NCI-H1092 (cell line): ENCODE measurements around the gene PRDM16.

Source experiments
- DNase-seq: peaks from one replicate; lab custom pipeline; 2025; lab: John Stamatoyannopoulos, UW

Gene PRDM16

DNA sequence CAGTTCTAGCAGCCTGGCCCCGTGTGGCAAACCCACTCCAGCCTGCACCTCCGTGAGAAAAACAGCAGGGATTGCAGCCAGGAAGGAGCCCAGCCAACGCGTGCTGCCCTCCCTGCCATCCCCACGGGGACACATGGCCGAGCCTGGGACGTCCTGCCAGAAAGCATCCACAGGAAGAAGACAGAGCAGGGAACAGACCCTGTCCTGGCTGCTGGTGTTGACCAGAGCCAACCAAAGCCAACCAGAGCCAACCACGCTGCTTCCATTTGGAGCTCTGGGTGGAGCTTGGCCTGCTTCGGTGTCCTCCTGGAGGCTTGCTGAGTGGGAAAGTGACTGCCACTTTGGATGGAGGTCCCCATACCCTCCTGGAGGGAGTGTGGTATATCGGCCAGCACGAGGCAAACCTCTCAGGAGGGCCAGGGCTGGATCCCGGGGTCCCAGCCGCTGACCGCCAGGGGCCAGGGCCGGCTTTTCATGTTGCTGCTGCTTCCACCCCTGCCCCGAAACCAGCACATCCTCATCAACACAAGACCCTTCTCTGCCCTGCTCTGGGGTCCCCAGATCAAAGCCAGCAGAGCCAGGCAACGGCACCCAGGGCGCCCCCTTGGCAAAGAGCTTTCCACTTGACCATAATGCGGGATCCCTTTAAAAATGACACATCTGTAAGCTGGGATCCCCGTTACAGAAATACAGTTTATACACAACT is 304.9 kb downstream of the PRDM16 start:
- no peak for DNase-seq

GRCh38 chr1:3375245-3375644 is 306.2 kb downstream of the PRDM16 start:
- no peak for DNase-seq

DNA sequence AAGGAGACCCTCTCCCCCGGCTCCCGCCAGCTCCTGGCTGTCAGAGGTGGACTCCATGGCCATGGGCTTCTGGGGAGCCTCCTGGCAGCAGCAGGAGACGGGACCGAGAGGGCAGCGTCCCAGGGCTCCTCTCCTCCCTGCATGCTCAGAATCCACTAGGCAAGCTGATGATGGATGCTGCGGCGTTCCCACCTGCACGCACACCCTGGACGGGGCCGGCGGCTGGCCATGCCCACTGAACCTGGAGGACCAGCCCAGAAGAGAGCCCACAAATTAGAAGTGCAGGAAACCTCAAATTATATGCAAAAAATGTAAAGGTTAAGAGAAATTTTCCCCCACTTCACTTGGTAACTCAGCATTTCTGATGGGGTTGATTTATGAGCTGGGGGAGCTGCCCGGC is 308.2 kb downstream of the PRDM16 start:
- no peak for DNase-seq

- no peak for DNase-seq
Measured at GRCh38 chr1:3377604-3378279, 308.7 kb downstream of the PRDM16 start.

DNA sequence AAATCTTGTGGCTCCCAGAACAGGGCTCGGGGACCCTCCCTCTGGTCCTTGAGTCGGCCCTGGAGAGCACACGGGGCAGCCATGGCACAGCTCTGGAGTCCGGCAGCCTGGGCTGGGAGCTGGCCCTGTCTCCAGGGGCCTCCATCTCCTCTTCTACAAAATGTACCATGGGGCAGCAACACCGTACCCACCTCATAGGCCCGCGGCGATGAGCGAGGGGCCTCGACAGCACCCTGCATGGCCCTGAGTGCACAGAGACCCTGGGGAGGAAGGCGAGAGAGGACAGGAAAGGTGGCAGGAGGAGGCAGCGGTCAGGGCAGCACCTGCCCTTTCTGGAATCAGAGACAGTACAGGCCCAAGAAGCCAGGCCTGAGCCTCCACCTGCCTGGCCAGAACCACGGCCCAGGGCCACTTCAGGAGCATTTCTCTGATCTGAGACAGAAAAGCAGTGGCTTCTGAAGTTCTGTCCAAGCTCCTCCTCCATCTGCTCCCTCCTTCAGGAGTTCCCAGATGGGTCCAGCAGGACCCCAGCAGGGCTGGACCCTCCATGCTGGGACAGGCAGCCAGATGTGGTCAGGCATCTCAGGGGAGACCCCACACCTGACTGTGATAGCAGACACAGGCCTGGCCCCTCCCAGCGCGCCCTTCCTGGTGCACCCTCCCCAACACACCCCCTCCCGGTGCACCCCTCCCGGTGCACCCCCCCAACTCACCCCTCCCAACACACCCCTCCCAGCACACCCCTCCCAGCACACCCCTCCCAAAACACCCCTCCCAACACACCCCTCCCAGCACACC is 309.6 kb downstream of the PRDM16 start:
- DNase-seq: no peak

DNA sequence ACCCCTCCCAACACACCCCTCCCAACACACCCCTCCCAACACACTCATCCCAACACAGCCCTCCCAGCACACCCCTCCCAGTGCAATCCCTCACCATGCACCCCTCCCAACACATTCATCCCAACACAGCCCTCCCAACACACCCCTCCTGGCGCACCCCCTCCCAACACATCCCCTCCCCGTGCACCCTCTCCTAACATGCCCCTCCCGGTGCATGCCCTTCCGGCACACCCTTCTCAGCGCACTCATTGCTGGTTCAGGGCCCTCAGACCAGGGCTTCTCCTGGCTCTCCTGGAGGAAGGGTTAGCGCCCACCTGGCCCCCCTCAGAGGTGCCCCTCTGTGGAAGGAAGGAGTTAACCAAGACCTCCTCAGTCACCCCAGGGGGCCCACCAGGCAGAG is 310.9 kb downstream of the PRDM16 start:
- no peak for DNase-seq

DNA sequence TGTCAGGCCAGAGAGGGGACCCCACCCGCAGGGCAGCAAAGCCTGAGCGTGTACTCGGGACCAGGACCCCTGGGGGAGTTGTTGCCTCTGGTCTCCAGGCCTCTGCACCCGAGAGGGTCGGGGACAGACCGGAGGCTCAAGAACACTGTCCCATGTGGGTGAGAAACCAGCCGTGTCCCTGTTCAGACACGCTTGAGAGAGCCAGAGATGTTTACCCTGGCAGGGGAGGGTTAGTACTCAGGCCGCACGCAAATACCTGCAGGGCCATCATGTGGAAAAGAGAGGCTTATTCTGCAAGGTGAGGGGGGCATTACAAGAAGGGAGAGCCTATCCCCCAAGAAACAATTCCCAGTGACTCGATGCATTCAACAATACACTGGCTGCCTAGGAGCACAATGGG is 311.5 kb downstream of the PRDM16 start:
- DNase-seq: no peak

- no peak for DNase-seq
Measured at GRCh38 chr1:3381901-3382300, 312.9 kb downstream of the PRDM16 start.

- DNase-seq: no peak
Measured at GRCh38 chr1:3382326-3383057, 313.5 kb downstream of the PRDM16 start.

DNA sequence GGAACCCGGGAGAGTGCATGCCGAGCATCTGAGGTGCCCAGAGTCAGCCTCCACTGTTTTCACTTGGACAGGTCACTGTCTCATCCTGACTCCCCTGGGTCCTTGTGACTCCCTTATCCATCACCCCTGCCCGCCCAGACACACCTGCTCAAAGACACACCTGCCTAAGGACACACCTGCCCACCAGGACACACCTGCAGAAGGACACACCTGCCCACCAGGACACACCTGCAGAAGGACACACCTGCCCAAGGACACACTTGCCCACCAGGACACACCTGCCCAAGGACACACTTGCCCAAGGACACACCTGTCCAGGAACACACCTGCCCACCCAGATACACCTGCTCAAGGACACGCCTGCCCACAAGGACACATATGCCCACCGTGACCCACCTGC is 314.7 kb downstream of the PRDM16 start:
- DNase-seq: no peak

- no peak for DNase-seq
Measured at GRCh38 chr1:3384407-3384806, 315.4 kb downstream of the PRDM16 start.

DNA sequence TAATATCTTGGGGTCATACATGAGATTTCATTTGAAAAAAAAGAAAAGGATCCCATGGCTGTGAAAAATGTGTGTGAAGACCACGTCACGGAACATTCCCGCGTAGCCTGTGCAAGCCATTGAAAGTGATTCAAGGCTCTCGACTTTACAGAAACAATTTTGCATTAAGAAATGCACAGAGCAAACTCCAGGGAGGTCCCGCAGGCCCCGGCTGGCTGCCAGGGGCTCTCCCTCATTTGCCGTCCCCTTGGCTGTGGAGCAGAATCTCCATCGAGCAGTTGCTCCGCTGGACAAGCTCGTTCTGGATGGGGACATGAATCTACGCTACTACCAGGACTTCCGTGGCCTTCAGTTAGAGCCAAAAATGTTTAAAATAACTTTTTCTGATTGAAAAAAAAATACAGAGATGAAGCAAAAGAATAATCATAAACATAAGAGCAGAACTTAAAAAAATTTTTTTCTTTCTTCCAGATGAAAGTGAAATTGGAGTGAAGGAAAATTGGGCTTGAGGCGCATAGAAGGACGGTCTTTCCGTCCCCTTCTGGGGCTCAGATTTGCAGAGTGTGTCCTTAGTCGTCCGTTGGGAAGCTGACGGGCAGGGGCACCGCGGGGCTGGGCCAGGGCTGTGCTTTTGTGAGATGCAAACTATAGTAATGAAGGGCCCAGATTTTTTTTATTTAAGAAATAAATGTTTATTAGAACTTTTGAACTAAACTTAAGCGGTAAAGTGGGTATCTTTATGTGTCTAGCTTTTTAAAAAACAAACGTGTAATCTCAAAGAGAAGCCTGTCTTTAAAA is 317.4 kb downstream of the PRDM16 start:
- no peak for DNase-seq

- no peak for DNase-seq
Measured at GRCh38 chr1:3387401-3387800, 318.4 kb downstream of the PRDM16 start.

DNA sequence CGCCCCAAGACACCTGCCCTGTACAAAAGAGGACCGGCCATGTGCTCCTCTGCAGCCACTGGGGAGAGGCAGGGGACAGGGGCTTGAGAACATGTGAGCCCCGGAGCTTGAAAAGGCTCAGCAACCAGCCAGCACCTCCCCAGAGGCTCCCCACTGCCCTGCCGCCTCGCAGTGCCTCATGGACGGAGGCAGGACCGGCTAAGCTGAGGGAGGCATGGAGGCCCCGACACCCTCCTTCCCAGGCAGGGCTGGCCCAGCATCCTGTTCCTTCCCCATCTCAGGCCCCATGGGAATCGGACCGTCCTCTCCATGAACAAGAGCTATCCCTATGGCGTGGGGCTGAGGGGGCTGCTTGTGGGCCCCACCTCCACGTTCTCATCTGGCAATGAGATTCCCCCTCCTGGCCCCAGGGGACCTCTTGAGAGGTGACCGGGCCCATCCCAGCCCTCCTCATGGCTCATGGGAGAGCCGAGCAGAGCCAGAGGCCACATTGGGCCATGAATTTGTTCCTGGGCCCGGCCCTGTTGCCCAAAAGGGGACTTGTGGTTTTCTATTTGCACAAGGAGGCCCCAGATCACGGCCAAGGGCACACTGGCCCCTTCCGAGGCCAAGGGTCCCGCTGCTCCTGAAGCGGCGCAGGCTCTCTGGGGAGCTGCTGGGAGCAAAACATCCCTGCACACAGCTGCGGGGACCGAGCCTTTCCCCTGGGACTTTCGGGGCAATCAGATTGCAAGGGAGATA is 320.3 kb downstream of the PRDM16 start:
- no peak for DNase-seq

DNA sequence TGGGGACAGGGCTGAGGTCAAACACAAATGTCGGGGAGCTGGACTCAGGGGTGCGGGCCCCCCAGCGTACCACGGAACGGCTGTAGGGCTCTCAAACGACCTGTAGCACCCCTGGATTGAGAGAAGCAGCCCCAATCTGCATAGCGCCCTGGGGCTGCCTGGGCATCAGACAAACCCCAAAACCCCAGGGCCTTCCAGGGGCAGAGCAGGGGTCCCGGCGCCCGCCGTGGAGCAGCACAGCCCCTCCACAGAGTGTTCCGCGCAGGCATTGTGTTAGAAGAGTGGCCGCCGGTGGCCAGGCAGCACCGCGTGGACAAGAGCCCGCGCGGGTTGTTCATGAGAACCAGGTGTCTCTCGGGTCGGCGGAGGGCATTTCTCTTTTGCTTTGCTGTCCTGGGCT is 321.3 kb downstream of the PRDM16 start:
- DNase-seq: no peak

DNA sequence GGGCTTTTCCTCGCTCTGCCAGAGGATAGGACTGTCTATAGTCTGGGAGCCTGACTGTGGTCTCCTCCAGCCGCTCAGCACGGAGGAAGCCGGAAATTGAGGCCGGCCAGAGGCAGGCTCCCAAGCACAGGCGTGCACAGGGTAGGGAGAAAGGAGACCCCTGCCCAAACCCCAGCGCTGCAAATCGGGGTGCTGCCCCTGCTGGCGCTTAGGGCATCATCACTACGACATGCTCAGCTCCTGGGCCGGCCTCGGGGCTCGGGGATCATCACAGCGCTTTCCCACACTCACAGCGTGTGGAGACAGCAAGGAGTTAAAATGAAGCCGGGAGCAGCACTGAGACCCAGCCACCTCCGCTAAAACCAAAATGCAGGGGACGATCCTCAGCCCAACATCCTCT is 322.7 kb downstream of the PRDM16 start:
- no peak for DNase-seq

DNA sequence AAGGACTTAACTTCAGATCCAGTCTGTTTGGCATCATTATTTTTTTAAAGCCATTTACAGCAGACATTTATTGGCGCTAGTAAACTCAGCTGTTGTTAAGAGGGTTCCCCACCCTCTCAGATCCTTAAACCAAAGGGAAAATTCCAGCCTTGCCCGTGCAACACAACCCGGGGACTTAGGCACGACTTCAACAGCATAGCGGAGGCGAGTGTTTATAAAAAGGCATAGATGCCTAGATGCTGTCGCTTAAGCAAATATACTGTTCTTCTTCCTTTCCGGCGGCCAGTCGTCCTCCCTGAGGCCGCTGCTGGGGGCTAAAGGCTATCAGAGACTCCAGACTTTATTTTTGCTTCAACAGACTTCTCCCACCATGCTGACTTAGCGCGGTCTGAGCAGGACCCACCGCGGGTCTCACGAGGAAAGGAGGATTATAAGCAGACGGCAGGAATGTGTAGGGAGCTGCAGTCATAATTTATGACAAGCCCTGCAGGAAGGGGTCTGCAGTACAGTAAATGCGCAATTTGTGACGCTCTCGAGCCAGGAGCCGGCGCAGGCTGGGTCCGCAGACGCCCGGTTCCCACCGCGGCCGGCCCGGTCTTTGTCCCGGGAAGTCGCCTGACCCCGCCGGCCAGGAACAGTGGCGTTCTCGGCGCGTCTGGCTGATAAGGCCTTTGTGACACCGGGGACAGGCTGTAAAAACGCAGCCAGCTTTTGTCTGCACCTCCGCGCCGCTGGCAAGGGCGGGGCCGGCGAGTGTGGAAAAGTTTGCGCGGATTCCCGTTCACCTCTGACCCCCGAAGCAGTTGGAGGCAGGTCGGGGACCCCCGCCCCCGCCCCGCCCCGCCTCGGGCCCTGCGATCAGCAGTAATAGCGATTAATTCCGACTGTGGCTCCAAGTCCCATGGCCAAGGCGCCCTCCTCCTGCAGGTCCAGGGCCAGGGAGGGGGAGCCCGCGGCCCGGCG is 324.3 kb downstream of the PRDM16 start:
- no peak for DNase-seq

- no peak for DNase-seq
Measured at GRCh38 chr1:3393987-3394920, 325.3 kb downstream of the PRDM16 start.

DNA sequence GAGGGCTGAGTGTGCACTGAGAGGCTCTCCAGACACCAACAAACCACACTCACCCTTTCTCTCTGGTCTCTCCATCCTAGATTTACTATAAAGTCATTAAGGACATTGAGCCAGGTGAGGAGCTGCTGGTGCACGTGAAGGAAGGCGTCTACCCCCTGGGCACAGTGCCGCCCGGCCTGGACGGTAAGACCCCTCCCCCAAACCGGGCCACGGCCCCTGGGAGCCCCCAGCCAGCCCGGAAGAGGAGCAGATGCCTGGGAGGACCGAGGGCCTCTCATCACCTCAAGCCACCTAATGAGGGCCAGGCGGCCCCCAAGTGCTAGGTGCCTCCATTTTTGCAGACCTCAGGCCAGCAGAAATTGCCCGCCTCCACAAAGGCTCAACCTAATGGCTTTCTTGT is 327.4 kb downstream of the PRDM16 start:
- DNase-seq: no peak
